Fibroblast of peridontal ligament (primary cell): ENCODE measurements around the gene COPZ1.

Experiments
- DNase-seq: peaks from one replicate; pipeline ENCODE4 v3.0.0-alpha.2; 2010; ENCODE audit errors: extremely low read depth

Gene COPZ1

GRCh38 chr12:54358191-54358944 is 33.4 kb downstream of the COPZ1 start:
- peak; percentile 25 for DNase-seq

- DNase-seq: peak; percentile 100
Measured at GRCh38 chr12:54358945-54359761, 34.2 kb downstream of the COPZ1 start.

- no peak for DNase-seq
Measured at GRCh38 chr12:54359762-54360351, 34.9 kb downstream of the COPZ1 start.

GRCh38 chr12:54360717-54361456 is 36.0 kb downstream of the COPZ1 start:
- DNase-seq: peak; percentile 80

GRCh38 chr12:54363047-54363446 is 38.1 kb downstream of the COPZ1 start:
- DNase-seq: no peak

GRCh38 chr12:54363618-54364017 is 38.7 kb downstream of the COPZ1 start:
- no peak for DNase-seq

GRCh38 chr12:54364413-54364812 is 39.5 kb downstream of the COPZ1 start, which contains the start of gene GPR84:
Gene GPR84, minus strand, starts transcription at chr12:54364486. Its CDS starts 635 bp downstream, at chr12:54363851.
- DNase-seq: no peak

GRCh38 chr12:54368025-54368708 is 43.2 kb downstream of the COPZ1 start:
- DNase-seq: no peak

GRCh38 chr12:54368709-54369596 is 44.0 kb downstream of the COPZ1 start:
- peak; percentile 92 for DNase-seq

- DNase-seq: no peak
Measured at GRCh38 chr12:54369597-54370131, 44.7 kb downstream of the COPZ1 start.

- DNase-seq: peak; percentile 76
Measured at GRCh38 chr12:54370171-54370730, 45.3 kb downstream of the COPZ1 start.

- peak; percentile 31 for DNase-seq
Measured at GRCh38 chr12:54371328-54372112, 46.6 kb downstream of the COPZ1 start.

- DNase-seq: no peak
Measured at GRCh38 chr12:54372113-54372806, 47.3 kb downstream of the COPZ1 start.

GRCh38 chr12:54373649-54374561 is 49.0 kb downstream of the COPZ1 start:
- DNase-seq: no peak

GRCh38 chr12:54374562-54375258 is 49.8 kb downstream of the COPZ1 start:
- DNase-seq: no peak

GRCh38 chr12:54375259-54375579 is 50.3 kb downstream of the COPZ1 start:
- DNase-seq: no peak

GRCh38 chr12:54376596-54376995 is 51.7 kb downstream of the COPZ1 start:
- DNase-seq: no peak
